K562 (cell line): ENCODE data around the gene GPSM3. TPM values are rescaled to one million over a fixed set of nuclear protein-coding genes. Genes with fewer than 3 reads are reported as not detected.

Experiments used
- BACH1 ChIP-seq: fragments of 200-800 bp; sonication (Bioruptor generic); IDR thresholded peaks from 2 replicates; pipeline ENCODE4 v1.6.1; 2016; ENCODE audit warnings: missing genetic modification characterization, missing compliant biosample characterization
- GTF2E2 ChIP-seq: fragments of 200-800 bp; sonication (Bioruptor generic); IDR thresholded peaks from 2 replicates; pipeline ENCODE4 v1.6.1; 2016; ENCODE audit warnings: missing genetic modification characterization, missing compliant biosample characterization
- HNRNPL ChIP-seq: fragments of 200-400 bp; formaldehyde crosslinking; IDR thresholded peaks from 2 replicates; pipeline ENCODE4 v1.6.1; 2017; ENCODE audit warnings: low read depth, mild to moderate bottlenecking, low read length
- KDM1A ChIP-seq, 2 experiments: fragments of 450-650 bp; IDR thresholded peaks; 2 replicates each; pipeline ENCODE4 v1.6.1; 2016; ENCODE audit warnings: mild to moderate bottlenecking in 2 of 2
- MAFK ChIP-seq: IDR thresholded peaks from 2 replicates; pipeline ENCODE4 v1.6.1; 2011; ENCODE audit warnings: low read length, improper control_type of control experiment
- MEF2D ChIP-seq: conservative IDR thresholded peaks from 2 replicates; pipeline ENCODE4 v1.6.1; 2016; ENCODE audit warnings: low read depth, missing genetic modification characterization, missing compliant biosample characterization
- PCBP1 ChIP-seq: fragments of 200-400 bp; formaldehyde crosslinking; IDR thresholded peaks from 2 replicates; pipeline ENCODE4 v1.6.1; 2018; ENCODE audit warnings: mild to moderate bottlenecking, low read depth, low read length; ENCODE audit not compliant: poor library complexity, severe bottlenecking
- PYGO2 ChIP-seq: fragments of 450-650 bp; IDR thresholded peaks from 2 replicates; pipeline ENCODE4 v1.6.1; 2016; ENCODE audit warnings: mild to moderate bottlenecking, missing genetic modification characterization, moderate library complexity, missing compliant biosample characterization
- SPI1 ChIP-seq: IDR thresholded peaks from 2 replicates; pipeline ENCODE4 v1.6.1; 2011; ENCODE audit warnings: low read depth, low read length, control low read depth, borderline replicate concordance
- SREBF2 ChIP-seq: sonication (generic); formaldehyde crosslinking; IDR thresholded peaks from 2 replicates; pipeline ENCODE4 v1.4.0; 2020; ENCODE audit warnings: mild to moderate bottlenecking, missing genetic modification reagents
- TCF3 ChIP-seq: sonication (generic); formaldehyde crosslinking; IDR thresholded peaks from 2 replicates; pipeline ENCODE4 v1.4.0; 2020; ENCODE audit warnings: mild to moderate bottlenecking, missing genetic modification reagents
- TEAD4 ChIP-seq, 2 experiments: sonication (generic) in 1 of 2; formaldehyde crosslinking in 1 of 2; IDR thresholded peaks; 2 replicates each; pipeline versions ENCODE4 v1.6.1 to v1.8.0; 2012 to 2022; ENCODE audit warnings: borderline replicate concordance in 1 of 2, inconsistent platforms in 1 of 2, low read length in 1 of 2, mild to moderate bottlenecking in 1 of 2, missing genetic modification reagents in 1 of 2
- WHSC1 ChIP-seq: IDR thresholded peaks from one replicate; pipeline ENCODE4 v1.6.1; 2012; ENCODE audit warnings: low read length, control low read depth, inconsistent platforms
- ZNF507 ChIP-seq: conservative IDR thresholded peaks from 2 replicates; pipeline ENCODE4 v1.6.1; 2017; ENCODE audit warnings: missing genetic modification characterization, missing compliant biosample characterization
- ZNF551 ChIP-seq: fragments of 250-450 bp; sonication (Bioruptor Pico); IDR thresholded peaks from 2 replicates; pipeline ENCODE4 v1.5.0; 2021; ENCODE audit warnings: mild to moderate bottlenecking, moderate library complexity
- ZNF699 ChIP-seq: fragments of 250-450 bp; sonication (Bioruptor Pico); IDR thresholded peaks from 2 replicates; pipeline ENCODE4 v1.8.0; 2021; ENCODE audit warnings: mild to moderate bottlenecking, moderate library complexity; ENCODE audit not compliant: insufficient replicate concordance
- polyA plus RNA-seq, 8 experiments: library from polyadenylated mRNA; depleted of rRNA in 4 of 8; stranded (reverse) in 5 of 8; unstranded in 3 of 8; fragments of >200 nt; fragmentation: Nextera tagmentation in 2 of 8; fragmentation: Illumina TruSeq in 1 of 8; extraction: Ambion mirVana in 2 of 8; extraction: Trizol in 1 of 8; gene quantifications; 2 replicates each; pipeline versions ENCODE4 v1.2.1 to v1.2.3, GENCODE V29; 2011 to 2014; ENCODE audit warnings: inconsistent platforms in 1 of 8, missing spikeins in 1 of 8
- total RNA-seq, 7 experiments: library from RNA; depleted of rRNA in 6 of 7; stranded (reverse); fragments of >200 nt in 6 of 7; fragmentation: Illumina TruSeq in 2 of 7; extraction: Trizol in 2 of 7; gene quantifications; 2 replicates each; pipeline versions ENCODE4 v1.2.1 to v1.2.3, GENCODE V29; 2011 to 2021; ENCODE audit warnings: low replicate concordance in 1 of 7
- TF ChIP-seq, protein P1 (sequence below): fragments of 450-650 bp; IDR thresholded peaks from 2 replicates; pipeline ENCODE4 v1.6.1; 2016
- TF ChIP-seq, protein P2 (sequence below): fragments of 250-450 bp; sonication (Bioruptor Pico); IDR thresholded peaks from 2 replicates; pipeline ENCODE4 v1.4.0; 2020; ENCODE audit warnings: mild to moderate bottlenecking
- TF ChIP-seq, protein P3 (sequence below), 2 experiments: IDR thresholded peaks; 2 replicates each; pipeline ENCODE4 v1.6.1; 2011; ENCODE audit warnings: borderline replicate concordance in 1 of 2, control low read depth in 1 of 2, low read depth in 1 of 2, low read length in 1 of 2, mild to moderate bottlenecking in 1 of 2, mixed read lengths in 1 of 2, moderate library complexity in 1 of 2; ENCODE audit not compliant: insufficient read depth in 1 of 2, insufficient read length in 1 of 2, poor library complexity in 1 of 2, severe bottlenecking in 1 of 2; ENCODE audit errors: extremely low read depth in 1 of 2
- TF ChIP-seq, protein P4 (sequence below), 3 experiments: fragments of 200-800 bp in 1 of 3; sonication (Bioruptor generic) in 1 of 3; sonication (generic) in 1 of 3; formaldehyde crosslinking in 1 of 3; IDR thresholded peaks; 2 replicates each; pipeline versions ENCODE4 v1.6.1 to v1.8.0; 2016 to 2022; ENCODE audit warnings: mild to moderate bottlenecking in 2 of 3, missing compliant biosample characterization in 2 of 3, missing genetic modification characterization in 2 of 3, missing genetic modification reagents in 1 of 3

GPSM3 gene
- total and polyA plus RNA-seq, 9 of the 15 experiments (the other 6 are each of a cell fraction or from before 2014, with no cell fraction given) = 5.3 to 42.6 (median 24.4) TPM

DNA sequence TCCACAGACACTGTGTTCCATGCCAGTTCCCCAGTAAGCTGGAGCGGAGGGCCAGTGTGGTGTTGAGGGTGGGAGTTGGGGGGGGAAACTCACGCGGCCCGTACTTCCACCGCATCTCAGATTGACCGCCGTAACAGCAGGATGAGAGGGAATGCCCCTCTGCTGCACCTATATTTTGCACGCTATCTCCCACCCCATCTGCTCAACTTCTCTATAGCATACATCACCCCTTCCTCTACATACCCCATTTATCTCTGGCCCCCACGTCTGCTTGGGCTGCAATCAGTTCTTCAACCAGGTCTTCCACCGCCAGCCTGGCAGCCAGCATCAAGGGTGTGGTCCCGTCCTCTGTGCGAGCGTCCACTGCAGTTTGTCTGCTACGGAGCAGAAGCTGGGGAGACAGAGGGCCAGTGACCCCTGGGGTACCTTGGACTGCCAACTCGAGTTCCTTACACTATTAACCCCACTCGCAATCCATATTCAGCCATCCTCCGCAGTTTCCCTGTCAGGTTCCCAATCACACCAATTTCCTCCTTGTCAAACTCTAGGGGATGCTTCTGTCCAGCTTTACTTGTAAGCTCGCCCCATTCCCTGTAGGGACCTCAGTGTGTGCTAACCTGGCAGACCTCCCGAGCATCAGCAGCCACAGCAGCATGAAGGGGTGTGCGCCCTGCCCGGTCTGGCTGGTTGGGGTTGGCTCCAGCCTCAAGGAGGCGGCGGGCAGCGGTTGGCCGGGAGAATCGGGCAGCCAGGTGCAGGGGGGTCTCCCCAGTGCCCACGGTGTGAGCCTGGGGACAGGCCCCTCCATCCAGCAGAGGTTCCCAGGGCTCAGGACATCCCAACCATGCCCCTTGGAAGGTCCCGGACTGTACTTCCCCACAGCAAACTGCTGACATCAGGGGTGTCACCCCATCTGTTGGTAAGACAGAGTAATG, 4.5 kb upstream of the GPSM3 start (continued):
- TF ChIP-seq SREBF2 (CRISPR knock-in tag) (0 out of 2 replicates have a peak, but pooled peaks have one; percentile 19), ZNF507 (tag) (no peak), TCF3 (CRISPR knock-in tag) (peak; percentile 48), PYGO2 (tag) (peak; percentile 18; the same call in 1 of the 2 replicates), MEF2D (tag) (0 out of 2 replicates have a peak, but pooled peaks have one; percentile 44), GTF2E2 (tag) (0 out of 2 replicates have a peak, but pooled peaks have one; percentile 81), ZNF699 (no peak), PCBP1 (no peak), ZNF551 (CRISPR knock-in tag) (no peak), MAFK (0 out of 2 replicates have a peak, but pooled peaks have one; percentile 13), TEAD4 (IDR thresholded peaks at IDR 0.05; ENCODE audit: low read length) (peak; percentile 28; the same call in 1 of the 2 replicates), TEAD4 (CRISPR knock-in tag; IDR thresholded peaks at IDR 0.05; ENCODE audit: borderline replicate concordance) (0 out of 2 replicates have a peak, but pooled peaks have one; percentile 22), BACH1 (tag) (no peak), SPI1 (peak; percentile 46; the same call in 1 of the 2 replicates), WHSC1 (no peak), KDM1A (IDR thresholded peaks at IDR 0.05) (peak; percentile 2 to 55; a peak in 2 of 4 replicates), HNRNPL (no peak)
- TF ChIP-seq, protein P1, sequence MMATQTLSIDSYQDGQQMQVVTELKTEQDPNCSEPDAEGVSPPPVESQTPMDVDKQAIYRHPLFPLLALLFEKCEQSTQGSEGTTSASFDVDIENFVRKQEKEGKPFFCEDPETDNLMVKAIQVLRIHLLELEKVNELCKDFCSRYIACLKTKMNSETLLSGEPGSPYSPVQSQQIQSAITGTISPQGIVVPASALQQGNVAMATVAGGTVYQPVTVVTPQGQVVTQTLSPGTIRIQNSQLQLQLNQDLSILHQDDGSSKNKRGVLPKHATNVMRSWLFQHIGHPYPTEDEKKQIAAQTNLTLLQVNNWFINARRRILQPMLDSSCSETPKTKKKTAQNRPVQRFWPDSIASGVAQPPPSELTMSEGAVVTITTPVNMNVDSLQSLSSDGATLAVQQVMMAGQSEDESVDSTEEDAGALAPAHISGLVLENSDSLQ = no peak
- TF ChIP-seq, protein P2, sequence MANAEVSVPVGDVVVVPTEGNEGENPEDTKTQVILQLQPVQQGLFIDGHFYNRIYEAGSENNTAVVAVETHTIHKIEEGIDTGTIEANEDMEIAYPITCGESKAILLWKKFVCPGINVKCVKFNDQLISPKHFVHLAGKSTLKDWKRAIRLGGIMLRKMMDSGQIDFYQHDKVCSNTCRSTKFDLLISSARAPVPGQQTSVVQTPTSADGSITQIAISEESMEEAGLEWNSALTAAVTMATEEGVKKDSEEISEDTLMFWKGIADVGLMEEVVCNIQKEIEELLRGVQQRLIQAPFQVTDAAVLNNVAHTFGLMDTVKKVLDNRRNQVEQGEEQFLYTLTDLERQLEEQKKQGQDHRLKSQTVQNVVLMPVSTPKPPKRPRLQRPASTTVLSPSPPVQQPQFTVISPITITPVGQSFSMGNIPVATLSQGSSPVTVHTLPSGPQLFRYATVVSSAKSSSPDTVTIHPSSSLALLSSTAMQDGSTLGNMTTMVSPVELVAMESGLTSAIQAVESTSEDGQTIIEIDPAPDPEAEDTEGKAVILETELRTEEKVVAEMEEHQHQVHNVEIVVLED (CRISPR knock-in tag) = no peak
- TF ChIP-seq, protein P3, sequence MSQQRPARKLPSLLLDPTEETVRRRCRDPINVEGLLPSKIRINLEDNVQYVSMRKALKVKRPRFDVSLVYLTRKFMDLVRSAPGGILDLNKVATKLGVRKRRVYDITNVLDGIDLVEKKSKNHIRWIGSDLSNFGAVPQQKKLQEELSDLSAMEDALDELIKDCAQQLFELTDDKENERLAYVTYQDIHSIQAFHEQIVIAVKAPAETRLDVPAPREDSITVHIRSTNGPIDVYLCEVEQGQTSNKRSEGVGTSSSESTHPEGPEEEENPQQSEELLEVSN (IDR thresholded peaks at IDR 0.05; ENCODE audit: borderline replicate concordance in 1 of 2, extremely low read depth in 1 of 2, insufficient read depth in 1 of 2, insufficient read length in 1 of 2, low read depth in 1 of 2, low read length in 1 of 2, poor library complexity in 1 of 2, severe bottlenecking in 1 of 2) = peak in 1 of 2 experiments; percentile 3
- TF ChIP-seq, protein P4, sequence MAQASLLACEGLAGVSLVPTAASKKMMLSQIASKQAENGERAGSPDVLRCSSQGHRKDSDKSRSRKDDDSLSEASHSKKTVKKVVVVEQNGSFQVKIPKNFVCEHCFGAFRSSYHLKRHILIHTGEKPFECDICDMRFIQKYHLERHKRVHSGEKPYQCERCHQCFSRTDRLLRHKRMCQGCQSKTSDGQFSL (CRISPR knock-in tag; IDR thresholded peaks at IDR 0.05) = peak; percentile 98
- TF ChIP-seq, protein P4 (tag; IDR thresholded peaks at IDR 0.05) = 0 out of 4 replicates have a peak, but pooled peaks of 1 of the 2 experiments have one; percentile 64
